GM12891 (cell line): ENCODE results near the gene SCRN3.
"Not testable (repeated sequence)": the region's sequence is repeated elsewhere in the genome, so short reads cannot be mapped to it uniquely, and the experiment has no call there.

Source experiments
- PAX5 ChIP-seq: IDR thresholded peaks from 2 replicates; pipeline ENCODE4 v1.6.1; 2011; ENCODE audit warnings: low read length, moderate library complexity, mild to moderate bottlenecking; ENCODE audit not compliant: insufficient read depth, severe bottlenecking
- POLR2A ChIP-seq: IDR thresholded peaks from 2 replicates; pipeline ENCODE4 v1.6.1; 2011; ENCODE audit warnings: low read depth, low read length, control low read depth
- POLR2AphosphoS5 ChIP-seq: IDR thresholded peaks from 2 replicates; pipeline ENCODE4 v1.6.1; 2011; ENCODE audit warnings: low read depth, low read length, control low read depth
- POU2F2 ChIP-seq: IDR thresholded peaks from 2 replicates; pipeline ENCODE4 v1.6.1; 2011; ENCODE audit warnings: low read depth, mild to moderate bottlenecking, control low read depth, low read length, moderate library complexity
- TAF1 ChIP-seq: IDR thresholded peaks from 2 replicates; pipeline ENCODE4 v1.6.1; 2011; ENCODE audit warnings: low read depth, low read length, control low read depth

DNA sequence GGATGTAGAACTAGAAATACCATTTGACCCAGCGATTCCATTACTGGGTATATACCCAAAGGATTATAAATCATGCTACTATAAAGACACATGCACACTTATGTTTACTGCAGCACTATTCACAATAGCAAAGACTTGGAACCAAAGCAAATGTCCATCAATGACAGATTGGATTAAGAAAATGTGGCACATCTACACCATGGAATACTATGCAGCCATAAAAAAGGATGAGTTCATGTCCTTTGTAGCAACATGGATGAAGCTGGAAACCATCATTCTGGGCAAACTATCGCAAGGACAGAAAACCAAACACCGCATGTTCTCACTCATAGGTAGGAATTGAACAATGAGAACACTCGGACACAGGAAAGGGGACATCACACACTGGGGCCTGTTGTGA, 35.9 kb upstream of the SCRN3 start:
- not testable (repeated sequence) for TF ChIP-seq POLR2A, POLR2AphosphoS5, TAF1, POU2F2, PAX5
